Thyroid gland (tissue), 4 donors: ENCODE measurements around the gene NGRN.

Experiments used
- CTCF ChIP-seq, 6 experiments: fragments of 200-600 bp in 3 of 6; fragments of 450-650 bp in 3 of 6; sonication (generic) in 3 of 6; IDR thresholded peaks; one replicate each; pipeline ENCODE4 v1.5.1; 2016 to 2019; ENCODE audit warnings: antibody characterized with exemption in 6 of 6, mild to moderate bottlenecking in 2 of 6, inconsistent platforms in 1 of 6, moderate library complexity in 1 of 6
- POLR2A ChIP-seq, 2 donors: fragments of 450-650 bp; IDR thresholded peaks; one replicate each; pipeline ENCODE4 v1.6.1; 2017; ENCODE audit warnings: antibody characterized with exemption in 2 of 2, mild to moderate bottlenecking in 2 of 2, moderate library complexity in 1 of 2

- no peak for TF ChIP-seq CTCF (IDR thresholded peaks at IDR 0.05)
- TF ChIP-seq POLR2A (IDR thresholded peaks at IDR 0.05), result no peak
These were observed 7.7 kb upstream of the NGRN start for GRCh38 chr15:90257776-90258175.
